Head of caudate nucleus (tissue), 42 donors: ENCODE measurements around the gene CXCL8.
"Not testable (repeated sequence)": the region's sequence is repeated elsewhere in the genome, so short reads cannot be mapped to it uniquely, and the experiment has no call there.

Experiments used
- DNase-seq, 42 donors: peaks; one replicate each; pipeline versions ENCODE4 v3.0.0 to v3.0.0-alpha.2; 2020 to 2021; ENCODE audit warnings: mixed read lengths in 7 of 42
- intact Hi-C: fragments of 100-400 bp; cut with DNase I; formaldehyde crosslinking; loops from one replicate; pipeline ENCODE4 v1.15.0; 2022

The CXCL8 gene

GRCh38 chr4:73740353-73740778 is at the start of gene CXCL8:
TSS of gene CXCL8 (plus strand) at chr4:73740569. CDS start at chr4:73740659, 90 bp downstream.
- peak in 31 of 42 donors; percentile 10 to 64 (median 37) for DNase-seq
- intact Hi-C loops, result no loop called here

- DNase-seq, intact Hi-C loops: not testable (repeated sequence)
Measured at GRCh38 chr4:73691201-73691600, 49.2 kb upstream of the CXCL8 start.

GRCh38 chr4:73691759-73692158 is 48.6 kb upstream of the CXCL8 start:
- intact Hi-C loops, result no loop called here

GRCh38 chr4:73692254-73692653 is 48.1 kb upstream of the CXCL8 start:
- intact Hi-C loops, result no loop called here
- no peak for DNase-seq

More at GRCh38 chr4:73691759-73692158, 48.6 kb upstream of the CXCL8 start:
- DNase-seq, result no peak

- DNase-seq, result no peak
- intact Hi-C loops, result no loop called here
Measured at GRCh38 chr4:73692701-73693100, 47.7 kb upstream of the CXCL8 start.

- DNase-seq, result no peak
- intact Hi-C loops, result no loop called here
Measured at GRCh38 chr4:73693811-73694210, 46.6 kb upstream of the CXCL8 start.

GRCh38 chr4:73698217-73698616 is 42.2 kb upstream of the CXCL8 start:
- intact Hi-C loops, result no loop called here
- no peak for DNase-seq

- no peak for DNase-seq
- intact Hi-C loops, result no loop called here
Measured at GRCh38 chr4:73701116-73701515, 39.3 kb upstream of the CXCL8 start.

GRCh38 chr4:73702796-73703287 is 37.5 kb upstream of the CXCL8 start:
- intact Hi-C loops, result no loop called here
- no peak for DNase-seq

GRCh38 chr4:73703320-73703719 is 37.0 kb upstream of the CXCL8 start:
- DNase-seq, result no peak
- intact Hi-C loops, result no loop called here

- intact Hi-C loops, result no loop called here
- peak in 2 of 42 donors; percentile 9 to 38 for DNase-seq
Measured at GRCh38 chr4:73704314-73705055, 35.9 kb upstream of the CXCL8 start.

GRCh38 chr4:73705056-73705432 is 35.3 kb upstream of the CXCL8 start:
- intact Hi-C loops, result no loop called here
- DNase-seq, result no peak

- intact Hi-C loops, result no loop called here
Measured at GRCh38 chr4:73705721-73706120, 34.6 kb upstream of the CXCL8 start.

GRCh38 chr4:73706811-73707210 is 33.6 kb upstream of the CXCL8 start:
- intact Hi-C loops, result no loop called here
- DNase-seq, result no peak

More at GRCh38 chr4:73705721-73706120, 34.6 kb upstream of the CXCL8 start:
- no peak for DNase-seq

GRCh38 chr4:73707269-73707875 is 33.0 kb upstream of the CXCL8 start:
- DNase-seq, result no peak
- intact Hi-C loops, result no loop called here

GRCh38 chr4:73707918-73708577 is 32.3 kb upstream of the CXCL8 start:
- no peak for DNase-seq
- intact Hi-C loops, result no loop called here

GRCh38 chr4:73709451-73710033 is 30.8 kb upstream of the CXCL8 start:
- intact Hi-C loops, result no loop called here
- DNase-seq, result no peak

- DNase-seq, result no peak
- intact Hi-C loops, result no loop called here
Measured at GRCh38 chr4:73710094-73710493, 30.3 kb upstream of the CXCL8 start.

- intact Hi-C loops, result no loop called here
Measured at GRCh38 chr4:73711989-73712388, 28.4 kb upstream of the CXCL8 start.

GRCh38 chr4:73713650-73714049 is 26.7 kb upstream of the CXCL8 start:
- intact Hi-C loops, result no loop called here
- no peak for DNase-seq

More at GRCh38 chr4:73711989-73712388, 28.4 kb upstream of the CXCL8 start:
- no peak for DNase-seq
